ENCODE data around the gene OR2V2. TPM values are rescaled to one million over a fixed set of nuclear protein-coding genes. Genes with fewer than 3 reads are reported as not detected.
"Not testable (repeated sequence)": the region's sequence is repeated elsewhere in the genome, so short reads cannot be mapped to it uniquely, and the experiment has no call there.

Gene OR2V2, protein sequence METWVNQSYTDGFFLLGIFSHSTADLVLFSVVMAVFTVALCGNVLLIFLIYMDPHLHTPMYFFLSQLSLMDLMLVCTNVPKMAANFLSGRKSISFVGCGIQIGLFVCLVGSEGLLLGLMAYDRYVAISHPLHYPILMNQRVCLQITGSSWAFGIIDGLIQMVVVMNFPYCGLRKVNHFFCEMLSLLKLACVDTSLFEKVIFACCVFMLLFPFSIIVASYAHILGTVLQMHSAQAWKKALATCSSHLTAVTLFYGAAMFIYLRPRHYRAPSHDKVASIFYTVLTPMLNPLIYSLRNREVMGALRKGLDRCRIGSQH
- not detected in 2 replicates for total RNA-seq (2014; rRNA removed)
- polyA plus RNA-seq (2012), result not detected

DNA sequence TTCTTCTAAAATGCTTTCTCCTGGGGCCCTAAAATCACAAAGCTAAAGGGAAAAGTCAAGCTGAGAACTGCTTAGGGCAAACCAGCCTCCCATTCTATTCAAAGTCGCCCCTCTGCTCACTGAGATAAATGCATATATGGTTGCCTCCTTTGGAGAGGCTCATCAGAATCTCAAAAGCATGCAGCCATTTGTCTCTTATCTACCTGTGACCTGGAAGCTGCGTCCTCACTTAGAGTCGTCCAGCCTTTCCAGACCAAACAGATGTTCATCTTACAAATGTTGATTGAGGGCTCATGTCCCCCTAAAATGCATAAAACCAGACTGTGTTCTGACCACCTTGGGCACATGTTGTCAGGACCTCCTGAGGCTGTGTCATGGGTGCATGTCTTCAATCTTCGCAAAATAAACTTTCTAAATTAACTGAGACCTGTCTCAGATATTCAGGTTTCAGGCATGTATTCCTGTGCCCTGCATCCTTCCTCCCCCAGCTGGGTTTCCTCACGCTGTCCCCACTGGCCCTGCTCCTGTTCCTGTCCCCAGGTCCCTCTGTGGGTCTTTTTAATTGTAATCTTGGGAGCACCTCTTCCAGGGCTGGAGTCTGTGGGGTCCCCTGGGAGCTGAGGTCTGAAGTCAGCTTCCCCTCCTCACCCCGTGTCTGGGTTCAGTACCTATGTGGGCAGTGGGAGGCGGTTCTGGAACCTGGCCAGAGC is at the start of gene OR2V2:
OR2V2 (plus strand) TSS at position 660 of the 710 bp plus-strand sequence. CDS start 7,357 bp downstream, outside the sequence.
- not testable (repeated sequence) for DNase-seq (ENCODE audit: low read depth)

DNA sequence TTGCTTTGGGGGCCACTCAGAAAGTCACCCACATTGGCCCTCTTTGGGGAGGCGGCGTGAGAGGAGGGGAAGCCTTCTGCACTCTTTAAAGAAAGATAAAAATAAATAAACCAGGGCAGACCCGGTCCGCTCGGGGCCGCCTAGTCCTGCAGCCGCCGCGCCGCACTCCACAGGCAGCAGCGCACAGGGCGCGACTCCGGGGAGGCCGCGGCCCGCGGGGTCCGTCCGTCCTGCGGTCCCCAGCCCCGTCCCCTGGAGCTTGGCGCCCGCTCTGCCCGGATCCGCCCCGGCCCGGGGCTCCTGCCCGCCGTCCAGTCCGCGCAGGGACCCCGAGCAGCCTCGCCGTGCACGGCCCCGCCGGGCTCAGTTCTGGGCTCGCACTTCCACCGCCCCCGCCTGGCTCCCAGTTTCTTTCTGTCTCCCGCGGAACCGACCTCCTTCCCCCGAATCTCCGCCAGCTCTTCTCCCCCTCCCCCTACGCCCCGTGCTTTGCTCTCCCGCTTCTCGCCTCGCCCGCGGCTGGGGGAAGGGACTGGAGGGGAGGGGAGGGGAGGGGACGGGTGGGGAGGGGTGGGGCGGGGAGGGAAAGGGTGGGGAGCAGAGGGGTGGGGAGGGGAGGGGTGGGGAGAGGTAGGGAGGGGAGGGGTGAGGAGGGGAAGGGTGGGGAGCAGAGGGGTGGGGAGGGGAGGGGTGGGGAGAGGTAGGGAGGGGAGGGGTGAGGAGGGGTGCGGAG is 49.5 kb upstream of the OR2V2 start:
- DNase-seq (ENCODE audit: low read depth), result not testable (repeated sequence)

DNA sequence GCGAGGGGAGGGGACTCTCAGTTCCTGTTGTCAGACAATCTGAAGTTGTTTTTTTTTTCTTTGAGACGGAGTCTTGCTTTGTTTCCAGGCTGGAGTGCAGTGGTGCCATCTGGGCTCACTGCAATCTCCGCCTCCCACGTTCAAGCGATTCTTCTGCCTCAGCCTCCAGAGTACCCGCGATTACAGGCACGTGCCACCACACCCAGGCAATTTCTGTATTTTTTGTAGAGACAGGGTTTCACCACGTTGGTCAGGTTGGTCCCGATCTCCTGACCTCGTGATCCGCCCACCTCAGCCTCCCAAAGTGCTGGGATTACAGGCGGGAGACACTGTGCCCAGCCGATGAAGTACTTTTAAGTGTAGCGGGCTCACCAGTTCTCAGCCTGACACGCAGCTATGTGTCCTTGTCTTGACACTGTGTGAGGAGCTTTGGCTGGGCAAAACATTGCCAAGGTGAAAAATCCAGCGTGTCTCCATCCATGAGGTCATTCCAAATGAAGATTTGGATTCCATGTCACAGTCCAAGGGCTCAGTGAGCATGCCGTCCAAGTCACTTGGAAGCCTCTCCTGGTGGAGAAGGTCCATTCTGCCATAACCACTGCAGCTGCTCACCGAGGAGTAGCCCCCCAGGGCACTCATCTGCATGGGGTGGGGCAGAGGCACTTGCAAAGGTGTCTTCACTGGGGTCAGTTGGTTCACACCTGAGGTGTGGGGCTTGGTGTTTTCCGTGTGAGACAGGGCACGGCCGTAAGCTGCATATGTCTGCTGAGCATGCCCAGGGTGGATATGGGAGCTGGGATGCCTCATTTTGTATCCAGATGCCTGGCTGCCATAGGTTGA is 48.4 kb upstream of the OR2V2 start:
- DNase-seq (ENCODE audit: low read depth), result no peak

DNA sequence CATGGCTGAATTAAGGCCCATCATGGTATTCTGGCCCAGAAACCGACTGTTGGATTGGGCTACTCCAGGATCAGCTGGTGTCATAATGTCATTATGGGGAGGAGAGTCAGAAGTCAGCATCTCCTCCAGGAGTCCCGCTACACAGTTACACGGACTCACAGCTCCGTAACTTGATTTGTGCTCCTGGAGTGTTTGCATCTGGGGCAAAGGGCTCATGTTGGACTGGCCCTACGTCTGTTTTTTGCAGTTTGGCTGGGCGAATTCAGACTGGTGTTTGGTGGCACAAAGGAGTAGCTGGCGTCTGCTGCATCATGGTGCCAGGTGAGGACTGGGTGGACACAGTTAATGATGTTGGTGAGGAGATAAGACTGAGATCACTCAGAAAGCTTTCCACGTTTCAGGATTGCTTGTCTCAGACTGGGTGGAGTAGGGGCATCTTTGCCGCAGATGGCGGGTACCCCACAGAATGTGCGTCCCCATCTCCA is 47.7 kb upstream of the OR2V2 start:
- no peak for DNase-seq (ENCODE audit: low read depth)

DNA sequence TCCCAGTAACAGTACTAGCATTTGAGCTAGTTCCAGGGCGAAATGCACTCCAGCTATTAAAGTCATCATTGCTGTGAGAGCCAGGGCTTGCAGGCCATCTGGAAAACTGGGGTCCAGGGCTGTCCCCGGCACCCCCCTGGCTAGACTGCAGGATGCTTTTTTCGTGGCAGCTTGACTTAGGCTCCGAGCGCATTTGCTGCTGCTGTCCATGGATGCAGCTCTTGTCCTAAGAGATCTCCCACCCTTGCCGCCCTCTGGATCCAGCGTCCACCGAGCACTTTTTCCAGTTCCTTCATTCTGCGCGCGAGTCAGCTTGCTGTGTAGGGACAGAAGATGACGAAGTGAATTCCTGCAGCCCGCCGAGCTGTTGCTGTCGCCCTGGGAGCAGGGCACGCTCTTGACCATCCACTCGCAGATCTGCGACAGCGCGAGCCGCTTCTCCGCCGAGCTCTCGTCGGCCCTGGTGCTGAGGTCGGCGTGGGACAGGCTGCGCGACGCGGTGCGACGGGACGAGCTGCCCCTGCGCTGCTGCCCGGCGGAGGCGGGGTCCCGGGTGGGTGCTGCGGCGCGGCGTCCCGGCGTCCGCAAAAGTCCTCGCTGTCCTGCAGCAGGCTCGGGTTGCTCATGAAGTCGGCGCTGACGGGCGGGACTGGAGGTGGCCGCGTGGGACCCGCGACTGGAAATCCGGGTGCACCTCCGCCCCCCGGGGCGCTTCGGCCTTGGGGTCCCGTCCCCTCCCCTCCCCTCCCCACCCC is 47.1 kb upstream of the OR2V2 start:
- DNase-seq (ENCODE audit: low read depth), result no peak

DNA sequence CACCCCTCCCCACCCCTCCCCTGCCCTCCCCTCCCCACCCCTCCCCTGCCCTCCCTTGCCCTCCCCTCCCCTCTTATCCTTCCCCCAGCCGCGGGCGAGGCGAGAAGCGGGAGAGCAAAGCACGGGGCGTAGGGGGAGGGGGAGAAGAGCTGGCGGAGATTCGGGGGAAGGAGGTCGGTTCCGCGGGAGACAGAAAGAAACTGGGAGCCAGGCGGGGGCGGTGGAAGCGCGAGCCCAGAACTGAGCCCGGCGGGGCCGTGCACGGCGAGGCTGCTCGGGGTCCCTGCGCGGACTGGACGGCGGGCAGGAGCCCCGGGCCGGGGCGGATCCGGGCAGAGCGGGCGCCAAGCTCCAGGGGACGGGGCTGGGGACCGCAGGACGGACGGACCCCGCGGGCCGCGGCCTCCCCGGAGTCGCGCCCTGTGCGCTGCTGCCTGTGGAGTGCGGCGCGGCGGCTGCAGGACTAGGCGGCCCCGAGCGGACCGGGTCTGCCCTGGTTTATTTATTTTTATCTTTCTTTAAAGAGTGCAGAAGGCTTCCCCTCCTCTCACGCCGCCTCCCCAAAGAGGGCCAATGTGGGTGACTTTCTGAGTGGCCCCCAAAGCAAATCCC is 46.2 kb upstream of the OR2V2 start:
- not testable (repeated sequence) for DNase-seq (ENCODE audit: low read depth)

DNA sequence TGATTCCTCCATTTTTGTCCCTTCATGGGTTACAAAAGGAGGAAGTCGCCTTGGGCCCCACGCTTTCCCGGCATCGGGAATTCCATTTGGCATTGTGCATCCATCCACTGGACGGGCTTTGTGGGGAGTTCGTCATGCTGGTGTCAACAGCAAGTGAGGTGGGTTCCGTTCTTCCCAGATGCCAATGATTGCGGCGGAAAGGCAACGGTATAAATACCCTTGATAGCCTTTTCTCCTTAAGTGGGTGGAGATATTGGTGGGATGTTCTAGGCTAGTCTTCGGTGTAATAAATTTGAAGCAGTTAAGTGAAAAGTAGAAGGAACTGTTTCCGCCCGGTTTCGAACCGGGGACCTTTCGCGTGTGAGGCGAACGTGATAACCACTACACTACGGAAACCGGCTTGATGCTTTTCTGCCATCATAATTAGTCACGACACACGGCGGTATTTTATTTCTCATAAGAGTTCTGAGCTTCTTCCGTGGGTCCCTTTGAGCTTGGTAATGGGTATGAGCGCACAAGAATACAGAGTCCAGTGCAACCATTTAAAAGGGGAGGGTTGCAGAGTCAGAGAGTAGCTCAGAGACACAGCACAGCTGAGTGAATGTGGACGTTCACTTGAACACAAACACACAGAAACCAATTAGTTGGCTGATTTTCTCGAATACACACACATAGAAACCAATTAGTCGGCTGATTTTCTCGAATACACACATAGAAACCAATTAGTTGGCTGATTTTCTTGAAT is 45.3 kb upstream of the OR2V2 start:
- not testable (repeated sequence) for DNase-seq (ENCODE audit: low read depth)

DNA sequence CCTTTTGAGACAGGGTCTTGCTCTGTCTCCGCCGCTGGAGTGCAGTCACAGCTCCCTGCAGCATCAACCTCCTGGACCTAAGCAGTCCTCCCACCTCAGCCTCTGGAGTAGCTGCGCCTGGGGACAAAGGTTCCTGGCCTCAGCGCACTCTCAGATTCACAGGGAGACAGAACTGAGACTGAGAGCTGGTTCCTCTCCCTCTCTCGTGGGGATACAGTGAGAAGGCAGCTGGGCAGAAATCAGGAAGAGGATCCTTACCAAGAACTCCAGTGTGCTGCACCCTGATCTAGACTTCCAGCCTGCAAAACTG is 43.2 kb upstream of the OR2V2 start:
- not testable (repeated sequence) for DNase-seq (ENCODE audit: low read depth)

DNA sequence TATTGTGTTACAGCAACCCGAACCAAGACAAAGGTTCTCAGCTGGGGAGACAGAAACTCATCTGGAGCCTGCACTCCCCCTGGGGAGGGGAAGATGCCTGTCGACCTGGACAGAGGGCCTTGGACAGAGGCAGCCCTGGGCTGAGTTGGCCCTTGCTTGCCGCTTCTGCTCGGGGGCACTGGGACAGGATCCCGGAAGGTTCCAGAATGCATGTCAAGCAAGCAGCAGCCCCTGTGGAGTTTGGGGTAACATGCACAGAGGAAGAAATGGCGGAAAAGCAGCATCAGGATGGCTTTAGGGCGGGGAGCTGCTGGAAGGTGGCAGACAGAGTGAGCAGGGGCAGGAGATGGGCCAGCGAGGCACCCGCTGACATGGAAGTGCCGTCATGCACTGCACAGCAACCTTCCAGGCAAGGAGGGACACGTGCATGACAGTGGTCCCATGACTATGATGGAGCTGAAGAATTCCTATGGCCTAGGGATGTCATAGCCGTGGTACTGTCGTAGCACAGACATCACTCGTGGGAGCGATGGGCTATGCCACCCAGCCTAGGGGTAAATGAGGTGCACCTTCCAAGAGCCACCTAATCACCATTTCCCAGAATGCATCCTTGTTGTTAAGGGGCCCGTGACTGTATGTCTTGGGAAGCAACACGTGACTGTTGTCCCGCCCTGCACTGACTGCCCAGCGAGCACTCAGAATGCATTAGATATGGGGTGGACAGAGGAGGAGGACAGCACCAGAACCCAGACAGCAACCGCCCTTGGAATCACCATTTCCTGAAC is 42.6 kb upstream of the OR2V2 start:
- not testable (repeated sequence) for DNase-seq (ENCODE audit: low read depth)

DNA sequence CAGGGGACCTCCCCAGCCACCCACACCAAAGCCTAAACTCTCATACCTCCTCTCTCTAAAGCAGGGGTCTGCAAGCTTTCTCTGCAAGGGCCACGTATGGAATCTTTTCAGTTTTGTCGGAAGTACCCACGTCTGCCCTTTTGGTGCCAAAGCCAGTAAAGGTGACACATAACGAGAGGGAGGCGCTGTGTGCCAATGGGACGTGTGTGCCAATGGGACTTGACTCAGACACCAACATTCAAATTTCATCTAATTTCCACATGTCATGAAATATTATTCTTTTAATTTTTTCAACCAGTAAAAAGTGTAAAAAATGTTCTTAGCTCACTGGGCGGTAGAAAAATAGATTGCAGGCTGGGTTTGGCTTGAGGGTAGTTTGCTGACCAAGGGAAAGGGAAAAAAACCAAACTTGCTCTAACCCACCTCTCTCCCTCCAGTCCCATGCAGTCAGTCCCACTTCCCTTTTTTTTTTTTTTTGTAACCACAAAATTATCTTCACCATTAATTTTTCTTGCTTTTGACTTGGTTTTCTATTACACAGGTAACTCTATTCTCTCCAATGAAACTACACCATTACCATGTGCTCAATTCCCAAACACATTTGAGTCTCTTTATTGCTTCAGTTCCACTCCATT is 41.9 kb upstream of the OR2V2 start:
- no peak for DNase-seq (ENCODE audit: low read depth)

DNA sequence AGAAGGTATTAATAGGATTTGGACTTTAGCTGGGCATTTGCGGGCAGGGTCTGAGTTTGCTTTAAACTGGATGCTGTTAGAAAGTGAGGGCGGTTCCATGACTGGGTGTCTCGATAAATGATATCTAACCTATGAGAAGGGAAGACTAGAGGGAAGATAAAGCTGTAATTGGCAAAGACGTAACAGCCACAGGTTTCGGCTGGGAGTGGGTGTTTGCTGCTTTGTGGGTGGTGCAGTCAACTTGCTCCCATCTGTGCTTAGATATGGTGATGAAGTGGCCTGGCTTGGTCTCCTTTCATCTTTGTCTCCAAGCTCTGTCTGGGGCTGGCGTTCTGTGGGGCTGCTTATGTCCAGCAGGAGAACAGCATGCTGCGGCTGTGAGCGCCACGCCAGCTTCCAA is 39.7 kb upstream of the OR2V2 start:
- DNase-seq (ENCODE audit: low read depth), result no peak

DNA sequence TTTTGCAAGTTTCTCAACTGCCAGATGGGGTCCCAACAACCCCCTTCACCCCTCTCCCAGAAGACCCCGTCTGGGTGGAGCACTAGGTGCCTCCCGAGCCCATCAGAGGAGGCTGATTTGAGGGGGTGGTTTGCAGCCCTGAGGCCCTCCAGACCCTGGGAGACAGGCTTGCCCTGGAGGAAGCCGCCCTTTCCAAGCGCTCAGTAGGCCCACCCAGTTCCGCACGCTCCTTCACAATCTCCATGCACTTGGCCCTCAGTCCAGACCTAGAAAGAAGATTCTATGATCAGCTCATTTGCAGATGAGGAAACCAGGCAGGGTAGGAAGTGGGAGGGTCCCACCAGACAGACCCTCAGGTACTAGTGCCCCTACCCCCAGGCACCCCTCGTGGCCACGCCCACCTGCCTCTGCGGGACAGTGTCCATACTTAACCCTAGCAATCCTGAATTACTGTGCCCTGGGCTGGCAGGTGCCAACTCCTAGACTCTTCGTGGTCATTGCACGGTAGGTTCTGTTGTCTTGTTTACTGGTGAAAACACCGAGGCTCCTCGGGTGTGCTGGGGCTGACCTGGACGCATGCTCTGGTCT is 38.7 kb upstream of the OR2V2 start:
- no peak for DNase-seq (ENCODE audit: low read depth)

DNA sequence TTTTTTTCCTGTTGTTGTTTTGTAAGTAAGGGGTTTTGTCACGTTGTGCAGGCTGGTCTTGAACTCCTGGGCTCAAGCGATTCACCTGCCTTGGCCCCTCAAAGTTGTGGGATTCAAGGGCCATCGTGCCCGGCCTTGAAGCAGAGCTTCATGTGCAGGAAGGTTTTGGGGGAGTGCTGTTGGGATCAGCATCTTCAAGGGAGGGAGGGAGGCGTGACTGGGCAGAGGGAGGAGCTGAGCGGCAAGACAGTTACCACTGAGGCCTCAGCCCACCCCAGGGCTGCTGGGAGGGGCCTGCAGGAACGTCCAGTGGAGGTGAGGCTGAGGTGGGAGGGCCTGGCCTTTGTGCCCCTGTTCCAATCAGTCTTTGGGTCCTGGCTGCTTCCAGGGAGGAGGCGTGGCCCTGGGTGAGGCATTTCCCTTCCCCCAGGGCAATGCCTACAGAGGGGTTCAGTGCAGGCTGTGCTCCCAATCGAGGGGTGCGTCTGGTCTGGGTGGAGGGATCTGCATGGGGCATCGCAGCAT is 37.8 kb upstream of the OR2V2 start:
- DNase-seq (ENCODE audit: low read depth), result no peak

DNA sequence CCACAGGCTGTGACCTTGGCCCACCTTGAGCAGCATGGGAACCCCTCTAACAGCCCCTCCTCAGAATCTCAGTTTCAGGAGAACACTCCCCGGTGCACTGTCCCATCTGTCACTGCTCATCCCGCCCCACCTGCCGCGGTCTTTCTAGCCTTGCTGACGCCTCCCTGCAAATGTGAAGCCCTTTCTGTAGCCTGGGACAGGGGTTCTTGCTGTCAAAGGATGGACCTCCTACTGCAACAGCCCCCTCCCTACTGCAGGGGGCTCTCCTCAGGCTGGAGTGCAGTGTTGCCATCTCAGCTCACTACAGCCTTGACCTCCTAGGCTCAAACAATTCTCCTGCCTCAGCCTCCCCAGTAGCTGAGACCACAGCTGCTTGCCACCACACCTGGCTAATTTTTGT is 36.4 kb upstream of the OR2V2 start:
- no peak for DNase-seq (ENCODE audit: low read depth)

DNA sequence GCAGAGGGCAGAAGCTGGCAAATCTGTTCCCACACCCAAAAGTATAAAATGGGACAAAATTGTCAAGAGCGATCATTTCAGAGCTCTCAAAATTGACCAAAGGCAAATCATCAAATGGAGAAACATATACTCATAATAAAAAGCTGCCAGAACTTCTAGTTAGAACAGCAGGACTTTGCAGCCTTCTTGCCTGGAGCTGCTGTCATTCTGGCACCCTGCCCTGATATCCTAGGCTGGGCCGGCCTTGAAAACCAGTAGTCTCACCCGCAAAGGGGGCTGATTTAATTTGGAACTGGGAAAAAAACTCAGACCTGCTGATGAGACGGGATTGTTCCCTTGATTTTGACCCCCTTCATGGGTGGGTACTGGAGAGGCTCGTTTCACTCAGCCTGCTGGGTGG is 34.9 kb upstream of the OR2V2 start:
- no peak for DNase-seq (ENCODE audit: low read depth)

DNA sequence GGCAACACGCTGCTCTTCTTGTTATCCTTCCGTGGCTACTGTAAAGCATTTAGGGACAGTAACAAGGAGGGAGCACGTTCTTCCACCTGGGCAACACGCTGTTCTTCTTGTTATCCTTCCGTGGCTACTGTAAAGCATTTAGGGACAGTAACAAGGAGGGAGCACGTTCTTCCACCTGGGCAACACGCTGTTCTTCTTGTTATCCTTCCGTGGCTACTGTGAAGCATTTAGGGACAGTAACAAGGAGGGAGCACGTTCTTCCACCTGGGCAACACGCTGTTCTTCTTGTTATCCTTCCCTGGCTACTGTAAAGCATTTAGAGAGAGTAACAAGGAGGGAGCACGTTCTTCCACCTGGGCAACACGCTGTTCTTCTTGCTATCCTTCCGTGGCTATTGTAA is 33.8 kb upstream of the OR2V2 start:
- DNase-seq (ENCODE audit: low read depth), result not testable (repeated sequence)

DNA sequence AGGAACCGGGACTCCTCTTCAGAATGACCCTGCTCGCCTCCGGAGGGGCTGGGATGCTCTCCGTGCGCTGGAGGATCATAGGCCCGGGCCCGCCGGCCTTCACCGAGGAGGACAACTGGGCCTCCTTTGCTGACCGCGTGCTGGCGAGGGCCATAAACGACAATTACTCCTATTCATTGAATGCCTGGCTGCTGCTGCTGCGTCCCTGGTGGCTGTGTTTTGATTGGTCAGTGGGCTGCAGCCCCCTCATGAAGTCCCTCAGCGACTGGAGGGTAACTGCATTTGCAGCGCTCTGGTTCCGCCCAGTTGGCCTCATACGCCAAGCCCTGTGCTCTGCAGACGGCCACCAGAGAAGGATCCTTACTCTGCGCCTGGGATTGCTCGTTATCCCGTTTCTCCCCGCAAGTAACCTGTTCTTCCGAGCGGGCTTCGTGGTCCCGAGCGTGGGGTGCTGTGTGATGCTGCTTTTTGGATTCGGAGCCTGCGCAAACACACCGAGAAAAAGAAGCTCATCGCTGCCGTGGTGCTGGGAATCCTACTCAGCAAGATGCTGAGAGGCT is 33.0 kb upstream of the OR2V2 start:
- no peak for DNase-seq (ENCODE audit: low read depth)
